GM18868 (cell line): ENCODE results near the gene ETV3.

Experiments used
- ATAC-seq: cut with Tn5 transposase; IDR thresholded peaks from one replicate; pipeline ENCODE4 v1.9.1; 2021; ENCODE audit warnings: mild to moderate bottlenecking, moderate library complexity; ENCODE audit not compliant: unreplicated experiment

ETV3 gene

DNA sequence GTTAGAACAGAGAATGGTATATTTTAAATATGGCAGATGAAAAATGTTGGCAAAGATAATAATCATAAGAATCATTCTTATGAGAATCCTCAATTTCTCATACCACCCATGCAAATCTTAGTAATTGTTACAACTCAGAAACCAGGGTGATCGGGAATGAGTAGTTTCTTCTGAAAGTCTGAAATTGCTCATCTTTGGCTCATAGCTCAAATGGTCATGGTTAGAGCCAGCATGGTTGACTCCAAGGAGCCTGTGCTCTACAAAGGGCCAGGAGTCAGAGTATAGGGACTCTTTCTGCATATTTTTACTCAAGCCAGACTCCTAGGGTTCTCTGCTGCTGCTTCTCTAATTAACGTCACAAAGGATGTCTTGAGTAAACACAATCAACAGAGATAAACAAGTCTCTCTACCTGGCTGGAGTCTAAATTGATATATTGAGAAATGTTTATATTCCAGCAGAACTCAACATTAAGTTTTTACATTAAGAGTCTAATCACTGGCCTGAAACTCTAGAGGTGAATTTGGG is 1.9 kb upstream of the ETV3 start:
- ATAC-seq = no peak

DNA sequence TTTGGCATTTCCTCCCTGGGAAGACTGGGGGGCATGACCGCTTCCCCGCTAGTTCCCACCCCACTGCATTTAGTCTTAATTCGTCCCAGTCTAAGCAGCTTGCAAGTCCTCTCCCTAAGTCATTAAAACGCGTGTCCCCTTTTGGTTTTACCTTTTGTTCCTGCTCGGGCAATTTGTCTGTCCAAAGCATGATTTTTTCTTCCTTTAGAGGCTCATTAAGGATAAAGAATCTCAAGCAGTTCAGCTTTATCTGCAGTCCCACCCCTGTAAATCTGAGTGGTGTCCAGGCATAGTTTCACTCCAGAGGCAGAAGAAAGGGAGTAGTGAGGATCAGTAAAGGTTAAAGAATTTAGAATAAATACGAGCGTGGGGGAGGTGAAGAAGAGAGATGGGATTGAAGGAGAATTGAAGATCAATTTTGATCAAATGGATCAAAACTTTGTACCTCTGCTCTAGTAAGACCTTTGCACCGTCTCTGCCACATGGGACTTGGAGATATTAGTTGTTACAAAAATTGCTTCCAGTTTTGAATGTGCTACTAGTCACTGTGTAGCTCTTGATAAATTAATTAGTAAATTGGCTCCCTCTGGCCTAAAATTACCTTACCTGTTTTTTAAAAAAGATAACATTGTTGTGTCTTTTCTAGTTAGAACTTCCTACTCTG is 989 bp upstream of the ETV3 start:
- ATAC-seq = no peak

DNA sequence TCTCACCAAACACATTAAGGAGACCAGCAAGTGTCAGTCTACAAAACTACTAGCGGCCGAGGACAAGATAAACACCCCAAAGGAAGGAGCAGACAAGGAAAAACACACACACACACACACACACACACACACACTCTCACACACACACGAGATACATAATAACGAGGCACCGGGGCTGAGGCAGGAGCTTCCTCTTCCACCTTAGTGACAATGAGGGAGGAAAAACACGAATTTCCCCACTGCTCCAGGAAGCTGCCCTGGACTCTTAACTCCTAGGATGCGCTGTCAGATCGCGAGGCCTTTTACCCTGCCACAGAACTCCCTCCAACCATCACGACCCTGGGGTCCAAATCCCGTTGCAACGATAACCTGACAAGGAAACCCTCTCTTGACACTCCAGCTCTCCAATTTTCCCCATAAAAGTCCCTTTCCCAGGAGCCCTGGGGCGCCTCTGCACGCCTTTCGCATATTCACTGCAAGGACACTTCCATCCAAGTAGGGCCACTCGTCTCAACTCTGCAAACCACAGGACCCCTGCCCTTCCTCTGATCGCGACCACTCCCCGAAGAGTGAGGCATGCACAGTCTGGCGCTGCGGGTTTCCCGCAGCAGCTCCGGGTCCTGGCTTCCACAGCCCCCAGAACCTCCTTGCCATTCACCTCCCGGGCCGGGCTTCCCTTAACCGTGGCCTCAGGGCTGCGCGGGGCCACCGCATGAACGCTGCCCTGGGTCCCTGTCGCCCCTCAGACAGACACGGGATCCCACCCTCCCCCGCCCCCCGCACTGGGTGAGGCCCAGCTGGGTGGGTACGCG is 581 bp downstream of the ETV3 start:
- ATAC-seq = no peak

DNA sequence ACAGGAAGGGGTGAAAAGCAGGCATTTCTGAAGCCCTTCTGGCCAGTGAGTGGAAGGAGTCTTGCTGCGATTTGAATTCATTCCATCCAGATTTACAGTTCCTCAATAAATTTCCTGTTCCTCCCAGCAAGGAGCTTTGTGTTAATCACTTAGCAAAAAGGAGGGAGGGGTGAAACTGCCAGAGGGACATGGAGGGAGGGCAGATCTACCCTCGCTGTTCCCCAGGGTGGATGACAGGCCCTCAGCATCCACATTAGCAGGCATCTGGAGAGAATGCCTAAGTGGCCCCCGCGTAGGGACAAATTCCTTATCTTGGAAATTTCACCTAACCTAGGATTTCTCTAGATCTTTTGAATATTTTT is 1.2 kb downstream of the ETV3 start:
- ATAC-seq = no peak

DNA sequence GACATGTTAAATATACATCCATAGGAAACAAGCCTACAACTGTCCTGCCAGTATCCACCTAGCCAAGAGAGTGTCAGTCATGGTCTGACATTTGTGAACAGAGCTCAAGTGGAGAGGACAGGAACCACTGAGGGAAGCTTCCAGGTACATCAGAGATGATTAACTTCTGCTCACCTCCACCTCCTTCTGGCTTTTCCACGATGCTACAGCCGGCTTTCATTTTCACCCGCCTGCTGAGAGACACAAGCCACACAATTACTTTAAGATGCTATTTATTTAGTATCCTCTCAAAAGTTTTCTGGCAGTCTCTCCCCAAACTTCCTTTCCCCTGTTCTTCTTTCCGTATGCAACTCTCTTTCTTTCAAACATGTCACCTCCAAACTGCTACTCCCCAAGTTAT is 2.1 kb downstream of the ETV3 start:
- ATAC-seq = no peak

DNA sequence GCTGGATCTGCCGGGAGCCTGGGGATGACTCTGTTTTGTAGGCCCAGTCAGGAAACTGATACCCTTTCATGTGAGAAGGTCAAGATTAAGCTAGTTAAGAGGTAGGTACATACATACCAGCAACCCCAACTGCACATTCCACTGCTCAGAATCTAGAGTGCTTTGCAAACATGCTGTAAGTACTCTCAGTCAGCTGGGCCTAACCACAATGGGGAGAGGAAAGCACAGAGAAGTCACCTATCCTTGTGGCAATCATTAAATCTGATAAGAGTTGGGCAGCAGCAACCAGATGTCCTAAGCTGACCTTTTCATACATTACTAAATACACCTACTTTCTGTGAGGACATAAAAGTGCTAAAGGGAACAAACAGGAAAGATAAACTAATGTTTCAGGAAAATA is 2.5 kb downstream of the ETV3 start:
- no peak for ATAC-seq

DNA sequence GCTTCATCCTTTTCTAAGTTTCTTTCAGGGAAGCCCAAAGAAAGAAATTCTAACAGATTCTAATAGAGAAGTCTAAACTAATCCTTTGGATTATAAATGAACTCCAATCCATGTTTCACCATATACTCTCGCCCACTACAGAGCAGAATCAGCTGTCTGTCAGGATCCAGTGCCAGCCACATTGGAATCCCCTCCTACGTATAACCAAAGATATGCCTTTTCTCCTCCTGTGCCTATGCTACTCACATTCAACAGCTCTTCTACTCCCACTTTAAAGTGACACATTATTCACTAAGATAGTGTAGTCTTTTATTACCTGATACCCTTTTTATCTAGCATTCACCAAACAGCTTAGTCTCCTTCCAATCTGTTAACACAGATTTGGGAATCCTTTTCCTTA is 3.1 kb downstream of the ETV3 start:
- no peak for ATAC-seq

DNA sequence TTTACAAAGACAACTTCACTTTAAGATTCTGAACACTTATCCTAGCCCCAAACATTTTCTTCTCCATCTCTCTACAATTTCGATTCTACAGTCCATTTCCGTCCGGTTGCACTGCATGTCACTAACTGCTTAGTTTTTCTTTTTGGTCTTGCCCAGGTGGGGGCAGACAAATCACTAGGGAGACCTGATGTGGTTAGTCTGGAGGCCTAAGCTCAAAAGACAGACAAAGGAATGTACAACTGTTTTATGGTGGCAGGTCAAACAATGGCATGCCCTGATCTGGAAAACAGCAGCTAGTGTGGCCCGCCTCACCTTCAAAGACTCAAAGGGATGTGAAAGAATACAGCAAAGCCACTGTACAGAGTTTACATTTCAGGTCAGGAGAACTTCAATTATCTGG is 3.8 kb downstream of the ETV3 start:
- ATAC-seq = no peak

DNA sequence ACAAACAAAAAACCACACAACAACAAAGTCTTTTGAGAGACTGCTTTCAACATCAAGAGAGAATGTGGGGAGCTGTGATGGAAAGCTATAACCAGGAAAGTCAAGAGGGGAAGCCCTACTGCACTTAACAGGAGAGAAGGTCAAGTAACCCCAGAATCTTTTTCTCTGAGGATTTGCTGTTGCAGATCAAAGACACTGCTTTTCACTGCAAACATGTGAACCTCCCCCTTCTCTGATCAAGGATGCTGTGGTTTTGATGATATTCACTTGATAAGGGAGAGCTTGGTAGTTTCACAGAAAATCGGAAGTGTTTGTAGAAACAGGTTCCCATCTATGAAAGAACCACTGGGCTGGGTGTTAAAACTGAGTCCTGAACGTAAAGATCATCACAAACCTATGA is 4.8 kb downstream of the ETV3 start:
- ATAC-seq = no peak

DNA sequence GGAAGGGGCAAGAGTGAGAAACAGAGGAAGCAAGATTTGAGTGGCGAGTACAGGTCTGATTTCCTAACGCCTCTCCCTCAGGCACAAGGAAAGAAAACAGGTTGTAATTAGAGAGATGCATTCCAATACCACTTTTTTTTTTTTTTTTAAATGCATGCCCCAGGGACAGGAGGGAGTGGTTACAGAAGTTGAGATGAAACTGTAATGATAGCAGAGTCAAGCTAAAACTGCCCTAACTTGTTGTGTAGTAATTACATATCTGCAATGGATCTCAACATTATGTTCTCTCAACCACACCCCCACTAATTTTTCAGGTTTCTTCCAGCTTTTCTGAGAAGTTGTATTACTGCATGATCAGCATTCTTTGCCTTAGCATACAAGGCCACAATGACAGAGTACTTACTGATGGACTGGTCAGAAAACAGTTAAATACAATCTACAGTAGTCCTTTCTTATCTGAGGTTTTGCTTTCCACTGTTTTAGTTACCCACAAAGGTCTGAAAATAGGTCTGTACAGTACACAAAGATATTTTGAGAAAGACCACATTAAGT is 5.5 kb downstream of the ETV3 start:
- ATAC-seq = no peak

DNA sequence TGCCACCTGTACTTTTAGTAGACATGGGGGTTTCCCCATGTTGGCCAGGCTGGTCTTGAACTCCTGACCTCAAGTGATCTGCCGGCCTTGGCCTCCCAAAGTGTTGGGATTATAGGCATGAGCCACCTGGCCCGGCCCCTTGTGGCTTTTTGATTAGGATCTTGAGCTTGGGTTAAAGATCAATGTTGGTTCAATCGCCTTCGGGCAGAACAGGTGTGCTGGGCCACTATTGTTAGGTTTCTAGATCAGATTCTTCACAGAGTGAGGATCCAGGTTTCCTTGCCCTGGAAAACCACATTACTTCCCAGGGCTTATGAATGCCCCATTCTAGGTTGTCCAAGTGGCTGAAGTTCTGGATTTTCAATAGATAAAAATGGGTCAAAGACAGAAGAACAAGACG is 6.1 kb downstream of the ETV3 start:
- ATAC-seq = no peak

DNA sequence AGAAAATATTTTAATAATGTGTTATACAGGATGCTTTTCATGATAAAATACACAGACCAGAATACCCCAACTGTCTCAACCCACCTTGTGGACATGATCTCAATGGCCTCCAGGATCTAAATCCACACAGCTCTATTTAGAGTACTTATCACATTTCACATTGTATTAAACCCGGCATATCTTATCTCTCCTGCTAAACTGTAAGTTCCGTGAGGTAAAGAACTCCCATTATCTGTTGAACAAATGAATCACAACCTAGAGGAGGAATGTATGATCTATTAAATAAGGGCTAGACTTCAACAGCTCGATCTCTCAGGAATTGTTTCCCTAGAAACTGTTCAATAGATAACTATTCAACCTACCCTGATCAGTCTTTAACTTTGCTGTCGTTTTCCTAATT is 6.9 kb downstream of the ETV3 start:
- no peak for ATAC-seq

DNA sequence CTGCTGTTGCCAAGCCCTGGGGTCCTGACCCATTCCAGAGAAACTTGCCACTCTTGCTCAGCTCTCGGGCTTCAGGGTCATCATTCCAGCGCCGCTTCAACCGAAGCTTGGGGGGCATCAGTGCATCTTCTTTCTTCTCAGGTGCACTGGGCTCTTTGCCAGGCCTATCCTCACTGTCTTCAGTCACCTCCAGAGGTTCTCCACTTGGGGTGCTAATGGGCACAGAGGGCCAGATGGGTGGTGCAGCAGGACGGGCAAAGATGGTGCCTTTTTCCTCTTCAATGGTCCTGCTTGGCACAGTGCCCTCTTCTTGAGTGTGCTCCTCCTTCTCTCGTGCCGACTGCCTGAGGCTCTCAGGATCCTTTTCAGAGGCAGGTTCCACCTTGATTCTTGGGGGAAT is 13.3 kb downstream of the ETV3 start:
- ATAC-seq = no peak

DNA sequence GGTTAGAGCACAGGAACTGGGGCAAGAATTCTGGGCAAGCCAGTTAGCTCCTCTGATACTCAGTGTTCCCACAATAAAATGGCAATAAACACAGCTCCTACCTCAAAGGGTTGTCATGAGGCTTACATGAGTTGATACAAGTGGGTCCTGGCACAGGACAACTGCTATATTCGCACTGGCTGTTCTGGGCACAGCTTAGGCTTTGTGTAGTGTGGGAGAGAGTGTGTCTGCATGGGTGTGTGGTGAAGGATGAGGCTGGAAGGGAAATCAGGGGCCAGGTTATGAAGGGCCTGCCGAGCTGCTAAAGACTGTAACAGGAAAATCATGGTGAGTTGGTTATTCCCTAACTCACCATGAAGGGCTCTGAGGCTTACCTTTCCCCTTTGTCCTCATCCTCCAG is 18.7 kb downstream of the ETV3 start:
- no peak for ATAC-seq

DNA sequence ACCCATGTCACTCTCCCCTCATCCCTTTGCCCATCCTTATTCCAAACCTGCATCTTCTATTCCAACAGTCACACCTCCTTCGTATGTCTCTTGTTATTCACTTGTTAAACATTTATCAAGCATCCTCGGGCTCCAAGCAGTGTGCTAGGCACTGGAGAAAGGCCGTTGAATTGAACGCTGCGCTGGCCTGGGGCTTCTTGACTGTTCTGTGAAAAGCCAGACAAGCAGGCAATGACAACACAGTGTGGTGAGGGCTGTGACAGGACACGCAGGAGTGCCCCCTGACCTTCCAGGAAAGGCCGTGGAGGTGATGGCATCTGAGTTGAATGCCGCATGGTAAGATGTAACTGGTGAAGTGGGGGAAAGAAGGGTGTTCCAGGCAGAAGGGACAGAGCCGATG is 19.2 kb downstream of the ETV3 start:
- ATAC-seq = no peak

DNA sequence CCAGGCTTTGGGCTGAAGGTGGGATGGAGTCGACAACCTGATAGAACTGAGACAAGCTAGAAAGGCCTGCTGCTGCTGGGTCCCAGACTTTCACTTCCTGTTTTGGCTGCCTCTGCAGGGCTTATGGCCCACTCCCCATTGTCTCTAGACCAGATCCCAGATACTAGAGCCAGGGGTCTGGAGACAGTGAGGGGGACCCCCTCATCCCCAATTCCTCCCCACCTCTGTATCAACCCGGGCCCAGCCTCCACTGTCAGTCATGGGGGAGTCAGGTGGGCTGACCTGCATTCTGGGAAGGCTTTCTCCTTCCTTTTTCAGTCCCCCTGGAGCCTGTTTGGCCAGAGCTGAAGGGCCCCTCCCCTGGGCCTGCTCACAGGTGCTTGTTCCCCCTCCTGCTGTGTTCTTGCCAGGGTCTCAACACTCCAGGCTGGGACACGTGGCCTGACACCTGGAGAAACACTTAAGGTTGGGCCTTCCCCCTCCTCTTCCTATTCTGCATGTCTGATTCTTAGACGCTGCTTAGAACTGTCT is 20.6 kb downstream of the ETV3 start:
- ATAC-seq = peak; percentile 76

DNA sequence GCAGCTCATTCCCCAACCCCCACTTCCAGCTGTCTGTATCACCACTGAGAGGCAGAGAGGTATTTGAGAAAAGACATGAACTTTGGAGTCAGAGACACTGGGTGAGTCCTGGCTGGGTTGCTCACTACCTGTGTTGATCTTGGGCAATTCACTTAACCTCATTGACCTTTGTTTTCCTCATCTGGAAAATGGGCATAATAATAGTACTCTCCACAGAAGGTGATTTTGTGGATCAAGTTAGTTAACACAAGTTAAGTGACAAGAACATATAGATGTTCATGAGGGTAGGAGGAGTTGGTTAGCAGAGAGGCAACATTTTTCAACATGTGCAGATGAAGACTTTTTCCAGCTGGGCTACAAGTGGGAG is 21.5 kb downstream of the ETV3 start:
- ATAC-seq = no peak

DNA sequence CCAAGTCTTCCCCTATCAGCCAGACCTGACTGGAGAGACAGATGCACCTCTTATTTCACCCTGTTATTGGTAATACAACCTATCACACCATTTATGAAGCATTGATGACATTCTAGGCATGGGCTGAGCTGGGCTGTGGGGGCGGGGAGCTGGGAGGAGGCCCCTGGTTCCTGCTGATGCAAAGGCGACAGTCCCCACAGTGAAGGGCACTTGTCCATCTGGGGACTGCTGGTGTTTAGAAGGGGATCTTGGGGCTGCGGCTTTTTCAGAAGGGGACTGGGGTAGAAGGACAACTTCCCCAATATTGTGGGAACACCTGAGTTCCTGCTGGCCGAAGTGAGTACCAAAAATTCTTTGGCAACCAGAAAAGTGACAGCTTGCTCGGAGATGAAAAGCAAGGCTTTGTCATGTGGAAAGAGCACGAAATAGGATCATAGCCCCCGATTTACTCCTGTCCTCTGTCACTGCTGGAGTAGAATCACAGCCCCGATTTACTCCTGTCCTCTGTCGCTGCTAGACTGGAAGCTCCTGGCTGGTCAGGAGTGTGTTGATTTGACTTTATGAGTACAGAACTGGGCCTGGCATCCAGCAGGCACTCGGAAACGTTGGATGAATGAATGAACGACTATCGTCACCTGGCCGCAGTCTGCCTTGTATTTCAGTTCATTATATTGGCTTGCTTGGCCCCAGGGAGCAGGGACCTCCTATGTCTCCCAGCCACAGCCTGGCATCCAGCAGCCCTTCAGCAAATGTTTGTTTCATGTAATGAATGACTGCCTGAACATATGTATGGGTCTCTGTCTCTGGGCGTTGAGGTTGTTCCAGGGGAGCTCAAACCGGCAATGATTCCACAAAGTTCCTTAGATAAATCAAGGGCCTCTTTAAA is 22.1 kb downstream of the ETV3 start:
- ATAC-seq = no peak

DNA sequence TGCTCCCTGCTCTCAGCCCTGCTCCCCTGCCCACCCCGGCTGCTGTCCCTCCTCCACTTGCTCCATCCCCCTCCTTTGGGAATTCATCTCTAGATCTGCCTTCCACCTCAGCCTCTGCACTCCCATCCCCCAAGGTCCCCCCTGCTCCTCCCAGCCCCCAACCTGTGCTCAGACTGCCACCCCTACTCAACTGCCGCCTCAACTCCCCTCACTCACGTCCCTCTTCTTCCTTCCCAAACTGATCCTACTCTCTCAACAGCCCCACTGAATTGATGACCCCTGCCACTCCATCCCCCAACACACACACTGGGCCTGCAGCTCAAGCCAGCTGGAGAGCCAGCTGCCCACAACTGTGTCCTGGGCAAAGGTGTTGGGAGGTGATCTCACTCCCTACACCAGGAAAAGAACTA is 22.8 kb downstream of the ETV3 start:
- no peak for ATAC-seq

DNA sequence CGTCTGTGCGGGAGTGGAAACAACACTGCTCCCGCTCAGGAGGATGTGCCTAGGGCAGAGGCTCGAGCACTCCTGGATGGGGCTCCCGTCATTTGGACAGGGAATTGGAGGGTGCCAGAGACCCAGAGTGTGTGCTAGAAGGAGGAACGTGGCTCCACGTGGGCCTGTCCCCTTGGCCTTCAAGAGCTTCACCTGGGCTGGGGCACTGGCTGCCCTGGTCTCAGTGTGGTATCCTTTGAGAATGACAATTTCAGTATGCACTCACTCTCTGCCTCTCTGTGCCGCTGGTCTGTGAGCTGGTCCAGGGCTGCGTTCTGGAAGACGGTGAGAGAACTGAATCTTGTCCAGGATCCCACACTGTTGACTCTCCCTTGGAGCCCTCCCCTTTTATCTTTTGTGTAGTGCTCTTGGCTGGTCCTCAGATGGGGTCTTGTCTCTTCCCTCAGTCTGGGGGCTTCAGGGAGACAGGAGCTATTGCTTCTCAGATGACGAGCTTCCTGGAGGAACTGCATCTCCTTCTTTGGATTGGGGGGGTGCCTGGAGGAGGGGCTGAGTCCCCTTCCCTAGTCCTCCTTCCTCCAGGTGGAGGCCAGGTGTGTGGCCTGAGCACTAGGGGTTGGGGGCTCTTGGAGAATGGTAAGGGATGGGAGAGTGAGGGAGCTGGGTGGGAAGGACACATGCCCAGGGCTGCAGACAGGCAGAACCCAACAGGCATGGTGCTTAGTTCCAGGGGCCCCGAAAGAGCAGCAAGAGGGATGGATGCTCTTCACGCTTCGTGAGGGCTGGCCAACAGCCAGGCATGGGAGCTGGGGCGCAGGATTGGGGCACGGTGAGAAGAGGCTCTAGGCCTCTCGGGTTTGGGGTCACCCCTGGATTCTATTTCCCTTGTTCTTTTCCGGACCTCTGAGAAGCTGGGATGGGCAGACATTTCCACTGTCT is 23.7 kb downstream of the ETV3 start:
- no peak for ATAC-seq
